Fibroblast of lung (primary cell): Measurements from ENCODE around the gene OSBPL1A. TPM values are rescaled to one million over a fixed set of nuclear protein-coding genes. Genes with fewer than 3 reads are reported as not detected.

Experiments used
- DNase-seq, 2 donors: peaks; one replicate each; pipeline versions ENCODE4 v3.0.0 to v3.0.0-alpha.2; 2010; ENCODE audit warnings: low read depth in 2 of 2
- H2AFZ ChIP-seq: 2 replicates; pipeline ENCODE4 v1.5.1; 2012; ENCODE audit warnings: low read length, control low read depth, inconsistent platforms
- H3K27ac ChIP-seq: 2 replicates; pipeline ENCODE4 v1.5.1; 2011; ENCODE audit warnings: low read length, control low read depth; ENCODE audit not compliant: insufficient read depth
- H3K27me3 ChIP-seq: 2 replicates; pipeline ENCODE4 v1.5.1; 2011; ENCODE audit warnings: mild to moderate bottlenecking, low read length; ENCODE audit not compliant: control insufficient read depth, insufficient read depth
- H3K36me3 ChIP-seq: 2 replicates; pipeline ENCODE4 v1.5.1; 2011; ENCODE audit warnings: low read length; ENCODE audit not compliant: control insufficient read depth, insufficient read depth
- H3K4me1 ChIP-seq: 2 replicates; pipeline ENCODE4 v1.5.1; 2011; ENCODE audit warnings: low read length; ENCODE audit not compliant: control insufficient read depth, insufficient read depth; ENCODE audit errors: extremely low read depth
- H3K4me2 ChIP-seq: 2 replicates; pipeline ENCODE4 v1.5.1; 2011; ENCODE audit warnings: low read length, control low read depth; ENCODE audit not compliant: insufficient read depth; ENCODE audit errors: extremely low read depth
- H3K4me3 ChIP-seq, 4 experiments: fragments of 200-600 bp in 1 of 4; sonication (generic) in 1 of 4; replicated peaks in 1 of 4; 2 replicates each; pipeline ENCODE4 v1.5.1; 2011 to 2016; ENCODE audit warnings: low read length in 4 of 4, low read depth in 3 of 4, mild to moderate bottlenecking in 3 of 4, control low read depth in 2 of 4, inconsistent platforms in 1 of 4, mixed read lengths in 1 of 4; ENCODE audit not compliant: insufficient read depth in 1 of 4; ENCODE audit errors: control extremely low read depth in 1 of 4
- H3K79me2 ChIP-seq: 2 replicates; pipeline ENCODE4 v1.5.1; 2012; ENCODE audit warnings: mild to moderate bottlenecking, low read length, inconsistent platforms; ENCODE audit not compliant: control insufficient read depth, insufficient read depth
- H3K9ac ChIP-seq: 2 replicates; pipeline ENCODE4 v1.5.1; 2011; ENCODE audit warnings: mild to moderate bottlenecking, low read length, control low read depth; ENCODE audit not compliant: insufficient read depth
- H3K9me3 ChIP-seq: 2 replicates; pipeline ENCODE4 v1.5.1; 2012; ENCODE audit warnings: low read depth, low read length; ENCODE audit not compliant: control insufficient read depth, insufficient read depth
- H4K20me1 ChIP-seq: 2 replicates; pipeline ENCODE4 v1.5.1; 2011; ENCODE audit warnings: low read length; ENCODE audit not compliant: control insufficient read depth, insufficient read depth; ENCODE audit errors: extremely low read depth
- EZH2 ChIP-seq: IDR thresholded peaks from 2 replicates; pipeline ENCODE4 v1.5.1; 2012; ENCODE audit warnings: low read length, control low read depth, mild to moderate bottlenecking; ENCODE audit errors: missing control alignments
- polyA plus RNA-seq, 2 donors: library from polyadenylated mRNA; depleted of rRNA in 1 of 2; stranded (reverse) in 1 of 2; unstranded in 1 of 2; fragments of >200 nt; gene quantifications; 2 replicates each; pipeline ENCODE4 v1.2.1, GENCODE V29; 2011 to 2012; ENCODE audit warnings: missing spikeins in 1 of 2
- total RNA-seq: library from RNA; depleted of rRNA; stranded (reverse); fragments of >200 nt; gene quantifications from 2 replicates; pipeline ENCODE4 v1.2.1, GENCODE V29; 2014
- TF ChIP-seq, protein P1 (sequence below), 2 donors: IDR thresholded peaks in 1 of 2; conservative IDR thresholded peaks in 1 of 2; 1 replicate in 1 of 2; 2 replicates in 1 of 2; pipeline ENCODE4 v1.5.1; 2011 to 2012; ENCODE audit warnings: low read length in 2 of 2, control low read depth in 1 of 2, inconsistent platforms in 1 of 2, low read depth in 1 of 2, mild to moderate bottlenecking in 1 of 2

OSBPL1A gene
- total and polyA plus RNA-seq, 2 donors (not counting 1 experiment from before 2014, with no cell fraction given): 67.5 to 73.3 TPM

DNA sequence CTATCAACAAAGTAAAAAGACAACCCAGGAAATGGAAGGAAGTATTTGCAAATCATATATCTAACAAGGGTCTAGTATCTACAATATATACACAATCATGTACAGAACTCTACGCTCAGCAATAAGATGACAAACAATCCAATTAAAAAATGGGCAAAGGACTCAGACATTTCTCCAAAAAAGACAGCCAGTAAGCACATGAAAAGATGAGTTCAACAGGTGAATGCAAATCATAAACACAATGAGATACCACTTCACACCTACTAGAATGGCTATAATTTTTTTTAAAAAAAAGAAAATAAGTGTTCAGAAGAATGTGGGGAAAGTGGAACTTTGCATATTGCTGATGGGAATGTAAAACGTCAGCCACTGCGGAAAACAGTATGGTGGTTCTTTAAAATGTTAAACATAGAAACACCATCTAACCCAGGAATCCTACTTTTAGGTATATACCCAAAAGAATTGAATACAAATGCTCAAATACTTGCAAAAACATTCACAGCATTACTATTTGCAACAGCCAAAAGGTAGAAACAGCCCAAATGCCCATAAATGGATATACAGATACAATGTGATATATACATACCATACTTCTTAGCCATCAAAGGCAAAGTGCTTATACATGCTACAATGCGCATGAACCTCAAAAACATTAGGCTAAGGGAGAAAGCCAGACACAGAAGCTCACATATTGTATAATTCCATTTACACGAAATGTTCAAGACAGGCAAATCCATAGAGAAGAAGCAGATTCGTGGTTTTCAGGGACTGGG, 137.6 kb downstream of the OSBPL1A start:
- peaks cover 4% of the 10 kb centered on the region for H3K4me1 ChIP-seq
- no peak overlapping the region for H3K4me3 ChIP-seq
- no peak overlapping the region for H3K27ac ChIP-seq
- TF ChIP-seq EZH2: no peak
- TF ChIP-seq, protein P1, sequence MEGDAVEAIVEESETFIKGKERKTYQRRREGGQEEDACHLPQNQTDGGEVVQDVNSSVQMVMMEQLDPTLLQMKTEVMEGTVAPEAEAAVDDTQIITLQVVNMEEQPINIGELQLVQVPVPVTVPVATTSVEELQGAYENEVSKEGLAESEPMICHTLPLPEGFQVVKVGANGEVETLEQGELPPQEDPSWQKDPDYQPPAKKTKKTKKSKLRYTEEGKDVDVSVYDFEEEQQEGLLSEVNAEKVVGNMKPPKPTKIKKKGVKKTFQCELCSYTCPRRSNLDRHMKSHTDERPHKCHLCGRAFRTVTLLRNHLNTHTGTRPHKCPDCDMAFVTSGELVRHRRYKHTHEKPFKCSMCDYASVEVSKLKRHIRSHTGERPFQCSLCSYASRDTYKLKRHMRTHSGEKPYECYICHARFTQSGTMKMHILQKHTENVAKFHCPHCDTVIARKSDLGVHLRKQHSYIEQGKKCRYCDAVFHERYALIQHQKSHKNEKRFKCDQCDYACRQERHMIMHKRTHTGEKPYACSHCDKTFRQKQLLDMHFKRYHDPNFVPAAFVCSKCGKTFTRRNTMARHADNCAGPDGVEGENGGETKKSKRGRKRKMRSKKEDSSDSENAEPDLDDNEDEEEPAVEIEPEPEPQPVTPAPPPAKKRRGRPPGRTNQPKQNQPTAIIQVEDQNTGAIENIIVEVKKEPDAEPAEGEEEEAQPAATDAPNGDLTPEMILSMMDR (conservative IDR thresholded peaks at IDR 0.05 in 1 of 2, IDR thresholded peaks at IDR 0.05 in 1 of 2; ENCODE audit: low read depth in 1 of 2, low read length in 2 of 2): no peak
- H4K20me1 ChIP-seq: no peaks in the 10 kb centered on the region
- peak in 1 of 2 donors; percentile 20 for DNase-seq
- H2AFZ ChIP-seq: no peak overlapping the region
- H3K79me2 ChIP-seq: no peaks in the 10 kb centered on the region
- H3K27me3 ChIP-seq: no peaks in the 10 kb centered on the region
- H3K9me3 ChIP-seq: no peaks in the 10 kb centered on the region
- no peaks in the 10 kb centered on the region for H3K36me3 ChIP-seq
- no peak overlapping the region for H3K9ac ChIP-seq
- H3K4me2 ChIP-seq: no peak overlapping the region

DNA sequence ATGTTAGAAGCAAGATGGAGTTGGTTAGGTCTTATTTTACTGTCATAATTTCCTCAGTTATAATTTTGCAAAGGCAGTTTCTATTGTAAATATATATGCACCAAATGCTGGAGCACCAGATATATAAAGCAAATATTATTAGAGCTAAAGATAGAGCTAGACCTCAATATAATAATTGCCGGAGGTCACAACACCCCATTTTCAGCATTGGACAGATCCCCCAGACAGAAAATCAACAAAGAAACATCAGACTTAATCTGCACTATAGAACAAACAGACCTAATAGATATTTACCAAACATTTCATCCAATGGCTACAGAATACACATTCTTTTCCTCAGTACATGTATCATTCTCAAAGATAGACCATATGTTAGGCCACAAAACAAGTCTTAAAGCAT, 143.6 kb downstream of the OSBPL1A start:
- H3K27ac ChIP-seq: no peak overlapping the region
- H3K9ac ChIP-seq: no peak overlapping the region
- H3K4me1 ChIP-seq: no peaks in the 10 kb centered on the region
- H3K4me3 ChIP-seq: no peak overlapping the region
- H3K36me3 ChIP-seq: no peaks in the 10 kb centered on the region
- no peaks in the 10 kb centered on the region for H3K27me3 ChIP-seq
- no peak overlapping the region for H3K4me2 ChIP-seq
- no peaks in the 10 kb centered on the region for H4K20me1 ChIP-seq
- DNase-seq: no peak
- no peaks in the 10 kb centered on the region for H3K9me3 ChIP-seq
- H2AFZ ChIP-seq: no peak overlapping the region
- H3K79me2 ChIP-seq: no peaks in the 10 kb centered on the region
- TF ChIP-seq, protein P1 (conservative IDR thresholded peaks at IDR 0.05 in 1 of 2, IDR thresholded peaks at IDR 0.05 in 1 of 2; ENCODE audit: low read depth in 1 of 2, low read length in 2 of 2): no peak
- no peak for TF ChIP-seq EZH2

DNA sequence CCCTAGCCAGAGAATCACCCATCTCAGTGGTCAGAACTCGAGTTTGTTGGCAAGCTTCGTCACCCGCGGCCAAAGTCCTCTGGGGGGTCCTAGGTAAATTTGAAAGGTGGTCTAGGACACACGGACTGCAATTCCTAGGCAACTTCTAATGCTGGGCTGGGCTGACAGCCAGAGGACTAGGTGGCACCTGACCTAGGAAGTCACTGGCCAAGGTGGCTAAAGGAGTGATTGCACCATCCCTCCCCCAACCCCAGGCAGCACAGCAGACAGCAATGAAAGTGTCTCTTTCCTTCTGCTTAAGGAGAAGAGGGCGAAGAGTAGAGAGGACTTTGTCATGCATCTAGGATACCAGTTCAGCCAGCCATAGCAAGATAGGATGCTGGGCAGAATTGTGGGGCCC, 147.9 kb downstream of the OSBPL1A start:
- no peak for DNase-seq
- no peaks in the 10 kb centered on the region for H3K27me3 ChIP-seq
- H2AFZ ChIP-seq: no peak overlapping the region
- no peaks in the 10 kb centered on the region for H3K36me3 ChIP-seq
- no peak overlapping the region for H3K27ac ChIP-seq
- no peaks in the 10 kb centered on the region for H3K79me2 ChIP-seq
- H3K4me2 ChIP-seq: no peak overlapping the region
- no peak overlapping the region for H3K9ac ChIP-seq
- no peak overlapping the region for H3K4me3 ChIP-seq
- no peaks in the 10 kb centered on the region for H3K9me3 ChIP-seq
- no peaks in the 10 kb centered on the region for H4K20me1 ChIP-seq
- no peaks in the 10 kb centered on the region for H3K4me1 ChIP-seq
- TF ChIP-seq, protein P1 (conservative IDR thresholded peaks at IDR 0.05 in 1 of 2, IDR thresholded peaks at IDR 0.05 in 1 of 2; ENCODE audit: low read depth in 1 of 2, low read length in 2 of 2): no peak
- no peak for TF ChIP-seq EZH2
